GM18508 (cell line): ENCODE data around the gene KCNT1.

ENCODE experiments used
- ATAC-seq: cut with Tn5 transposase; IDR thresholded peaks from one replicate; pipeline ENCODE4 v1.9.1; 2021; ENCODE audit warnings: moderate number of reproducible peaks; ENCODE audit not compliant: insufficient read depth, unreplicated experiment

The KCNT1 gene

GRCh38 chr9:135761150-135761844 is 59.3 kb downstream of the KCNT1 start:
- ATAC-seq, result no peak

- ATAC-seq, result no peak
Observed at GRCh38 chr9:135761845-135762168, 59.8 kb downstream of the KCNT1 start.

- ATAC-seq, result no peak
Observed at GRCh38 chr9:135762921-135763320, 60.9 kb downstream of the KCNT1 start.

- ATAC-seq, result no peak
Observed at GRCh38 chr9:135763716-135764446, 61.9 kb downstream of the KCNT1 start.

GRCh38 chr9:135764731-135765130 is 62.7 kb downstream of the KCNT1 start:
- no peak for ATAC-seq

- ATAC-seq, result no peak
Observed at GRCh38 chr9:135765416-135765815, 63.4 kb downstream of the KCNT1 start.

GRCh38 chr9:135766251-135766650 is 64.3 kb downstream of the KCNT1 start:
- ATAC-seq, result no peak

- ATAC-seq, result no peak
Observed at GRCh38 chr9:135766707-135767106, 64.7 kb downstream of the KCNT1 start.

- ATAC-seq, result no peak
Observed at GRCh38 chr9:135768516-135769218, 66.7 kb downstream of the KCNT1 start.

- ATAC-seq, result no peak
Observed at GRCh38 chr9:135769489-135770202, 67.7 kb downstream of the KCNT1 start.

GRCh38 chr9:135770203-135770535 is 68.2 kb downstream of the KCNT1 start:
- ATAC-seq, result no peak

GRCh38 chr9:135770771-135771170 is 68.8 kb downstream of the KCNT1 start:
- no peak for ATAC-seq

- no peak for ATAC-seq
Observed at GRCh38 chr9:135771401-135772051, 69.5 kb downstream of the KCNT1 start.

- no peak for ATAC-seq
Observed at GRCh38 chr9:135772056-135772646, 70.2 kb downstream of the KCNT1 start.

GRCh38 chr9:135772702-135773493 is 70.9 kb downstream of the KCNT1 start:
- no peak for ATAC-seq

GRCh38 chr9:135773530-135774238 is 71.7 kb downstream of the KCNT1 start:
- ATAC-seq, result no peak

- ATAC-seq, result no peak
Observed at GRCh38 chr9:135774239-135774747, 72.3 kb downstream of the KCNT1 start.

- ATAC-seq, result no peak
Observed at GRCh38 chr9:135774794-135775525, 73.0 kb downstream of the KCNT1 start.
